Measurements from ENCODE around the gene SPOCK1.

DNA sequence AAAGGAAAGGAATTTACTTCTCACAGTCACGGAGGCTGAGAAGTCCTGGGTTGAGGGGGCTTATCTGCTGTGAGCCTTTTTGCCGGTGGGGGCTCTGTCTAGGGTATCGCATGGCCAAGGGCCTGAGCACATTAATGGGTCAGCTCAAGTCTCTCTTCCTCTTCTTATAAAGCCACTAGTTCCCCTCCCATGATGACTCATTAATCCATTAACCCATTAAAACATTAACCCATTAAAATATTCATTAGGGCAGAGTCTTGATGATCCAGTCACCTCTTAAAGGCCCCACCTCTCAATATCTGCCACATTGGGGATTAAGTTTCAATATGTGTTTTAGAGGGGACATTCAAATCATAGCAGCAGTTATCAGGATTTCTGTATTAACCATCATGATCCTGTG, 406.3 kb downstream of the SPOCK1 start:
- TF ChIP-seq, protein P1, sequence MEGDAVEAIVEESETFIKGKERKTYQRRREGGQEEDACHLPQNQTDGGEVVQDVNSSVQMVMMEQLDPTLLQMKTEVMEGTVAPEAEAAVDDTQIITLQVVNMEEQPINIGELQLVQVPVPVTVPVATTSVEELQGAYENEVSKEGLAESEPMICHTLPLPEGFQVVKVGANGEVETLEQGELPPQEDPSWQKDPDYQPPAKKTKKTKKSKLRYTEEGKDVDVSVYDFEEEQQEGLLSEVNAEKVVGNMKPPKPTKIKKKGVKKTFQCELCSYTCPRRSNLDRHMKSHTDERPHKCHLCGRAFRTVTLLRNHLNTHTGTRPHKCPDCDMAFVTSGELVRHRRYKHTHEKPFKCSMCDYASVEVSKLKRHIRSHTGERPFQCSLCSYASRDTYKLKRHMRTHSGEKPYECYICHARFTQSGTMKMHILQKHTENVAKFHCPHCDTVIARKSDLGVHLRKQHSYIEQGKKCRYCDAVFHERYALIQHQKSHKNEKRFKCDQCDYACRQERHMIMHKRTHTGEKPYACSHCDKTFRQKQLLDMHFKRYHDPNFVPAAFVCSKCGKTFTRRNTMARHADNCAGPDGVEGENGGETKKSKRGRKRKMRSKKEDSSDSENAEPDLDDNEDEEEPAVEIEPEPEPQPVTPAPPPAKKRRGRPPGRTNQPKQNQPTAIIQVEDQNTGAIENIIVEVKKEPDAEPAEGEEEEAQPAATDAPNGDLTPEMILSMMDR (conservative IDR thresholded peaks at IDR 0.05 in 1 of 2, IDR thresholded peaks at IDR 0.05 in 1 of 2; ENCODE audit: extremely low read depth in 1 of 2, insufficient read depth in 1 of 2, low read depth in 1 of 2, low read length in 2 of 2), result no peak
- no peak for TF ChIP-seq EZH2 (IDR thresholded peaks at IDR 0.05; ENCODE audit: borderline replicate concordance, low read length)
